Parathyroid adenoma (tissue), 2 donors: Measurements from ENCODE around the gene GPC5.
"Not testable (repeated sequence)": the region's sequence is repeated elsewhere in the genome, so short reads cannot be mapped to it uniquely, and the experiment has no call there.

Source experiments
- H2AFZ ChIP-seq: fragments of 300-600 bp; sonication (generic); one replicate; pipeline ENCODE4 v1.7.0; 2017; ENCODE audit warnings: antibody characterized with exemption, mild to moderate bottlenecking
- H3K27ac ChIP-seq: fragments of 300-600 bp; sonication (generic); one replicate; pipeline ENCODE4 v1.7.0; 2017
- H3K27me3 ChIP-seq: fragments of 300-600 bp; sonication (generic); one replicate; pipeline ENCODE4 v1.7.0; 2017; ENCODE audit warnings: low read length; ENCODE audit not compliant: control insufficient read depth, insufficient read depth
- H3K36me3 ChIP-seq: fragments of 300-600 bp; sonication (generic); one replicate; pipeline ENCODE4 v1.7.0; 2017; ENCODE audit warnings: low read length; ENCODE audit not compliant: control insufficient read depth, insufficient read depth
- H3K4me1 ChIP-seq: fragments of 300-600 bp; sonication (generic); one replicate; pipeline ENCODE4 v1.7.0; 2017; ENCODE audit warnings: control low read depth
- H3K4me2 ChIP-seq: fragments of 300-600 bp; sonication (generic); one replicate; pipeline ENCODE4 v1.7.0; 2017; ENCODE audit warnings: low read length
- H3K4me3 ChIP-seq: fragments of 300-600 bp; sonication (generic); one replicate; pipeline ENCODE4 v1.7.0; 2017; ENCODE audit warnings: low read depth, low read length
- H3K79me2 ChIP-seq: fragments of 300-600 bp; sonication (generic); one replicate; pipeline ENCODE4 v1.7.0; 2017; ENCODE audit warnings: control low read depth
- H3K9ac ChIP-seq: fragments of 300-600 bp; sonication (generic); one replicate; pipeline ENCODE4 v1.7.0; 2017; ENCODE audit warnings: mild to moderate bottlenecking
- H3K9me3 ChIP-seq: fragments of 300-600 bp; sonication (generic); one replicate; pipeline ENCODE4 v1.7.0; 2017; ENCODE audit warnings: low read length; ENCODE audit not compliant: control insufficient read depth
- CTCF ChIP-seq: fragments of 300-600 bp; sonication (generic); IDR thresholded peaks from one replicate; pipeline ENCODE4 v1.7.0; 2017; ENCODE audit warnings: antibody characterized with exemption, mild to moderate bottlenecking
- donor health status: primary hyperparathyroidism.

The GPC5 gene

DNA sequence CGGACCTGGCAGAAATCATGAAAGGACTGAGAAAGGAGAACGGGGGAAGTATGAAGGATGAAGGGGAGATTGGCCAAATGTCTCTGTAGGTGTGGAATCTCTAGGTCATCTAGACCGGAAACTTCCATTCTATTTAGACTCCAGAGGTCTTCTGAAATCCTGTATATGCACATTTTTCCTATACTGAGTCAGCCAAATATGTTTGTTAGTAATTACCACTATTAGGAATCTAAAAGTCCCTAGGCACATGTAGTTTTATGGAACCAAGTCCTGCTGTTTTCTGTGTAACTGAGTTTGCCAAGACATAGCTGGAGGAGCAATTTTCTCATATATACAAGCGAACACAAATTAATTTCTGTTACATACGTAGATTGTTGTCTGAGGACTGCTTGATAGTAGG lies 498.1 kb downstream of the GPC5 start:
- TF ChIP-seq CTCF, result no peak
- H3K36me3 ChIP-seq, result no peaks in the 10 kb centered on the region
- H3K27ac ChIP-seq, result no peak overlapping the region
- no peak overlapping the region for H3K4me3 ChIP-seq
- H3K79me2 ChIP-seq, result no peaks in the 10 kb centered on the region
- H3K4me2 ChIP-seq, result no peak overlapping the region
- H3K9ac ChIP-seq, result no peak overlapping the region
- no peaks in the 10 kb centered on the region for H3K4me1 ChIP-seq
- no peak overlapping the region for H2AFZ ChIP-seq
- H3K9me3 ChIP-seq, result no peaks in the 10 kb centered on the region
- H3K27me3 ChIP-seq, result no peaks in the 10 kb centered on the region

- not testable (repeated sequence) for H2AFZ ChIP-seq, H3K4me1 ChIP-seq, H3K9me3 ChIP-seq, H3K9ac ChIP-seq, H3K27me3 ChIP-seq, H3K27ac ChIP-seq, H3K36me3 ChIP-seq, H3K4me2 ChIP-seq, H3K4me3 ChIP-seq, H3K79me2 ChIP-seq
These were observed 500.6 kb downstream of the GPC5 start for GRCh38 chr13:91898986-91899385.

DNA sequence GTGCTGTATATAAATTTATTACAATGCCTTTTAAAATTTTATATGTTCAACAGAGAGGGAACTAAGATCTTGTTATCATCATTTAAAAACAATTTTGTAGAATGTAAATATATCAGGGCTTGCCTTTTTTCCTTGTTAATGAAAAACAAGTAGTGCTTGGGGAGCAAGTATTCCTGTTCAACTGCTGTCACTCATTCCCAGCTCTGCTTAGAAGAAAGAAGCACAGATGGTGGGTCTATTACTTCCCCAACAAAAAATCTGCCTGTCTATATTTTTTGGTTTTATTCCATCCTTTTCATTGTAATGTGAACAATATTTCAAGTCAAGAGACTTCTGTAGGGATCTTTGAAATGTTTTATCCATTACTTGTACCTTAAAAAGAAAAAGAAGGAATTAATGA lies 503.9 kb downstream of the GPC5 start:
- Histone ChIP-seq H3K4me3 (no peak overlapping the region), H2AFZ (no peak overlapping the region)
- no peak for TF ChIP-seq CTCF

GRCh38 chr13:91904005-91904404 lies 505.6 kb downstream of the GPC5 start:
- H3K9ac ChIP-seq, result no peak overlapping the region
- H3K4me2 ChIP-seq, result no peak overlapping the region
- no peaks in the 10 kb centered on the region for H3K4me1 ChIP-seq
- H2AFZ ChIP-seq, result no peak overlapping the region
- no peak overlapping the region for H3K4me3 ChIP-seq
- TF ChIP-seq CTCF, result no peak
- no peak overlapping the region for H3K27ac ChIP-seq
- H3K79me2 ChIP-seq, result no peaks in the 10 kb centered on the region
- no peaks in the 10 kb centered on the region for H3K36me3 ChIP-seq
- no peaks in the 10 kb centered on the region for H3K9me3 ChIP-seq
- no peaks in the 10 kb centered on the region for H3K27me3 ChIP-seq

More for the DNA sequence above, 503.9 kb downstream of the GPC5 start:
- Histone ChIP-seq H3K4me1 (no peaks in the 10 kb centered on the region), H3K27me3 (no peaks in the 10 kb centered on the region), H3K79me2 (no peaks in the 10 kb centered on the region), H3K9me3 (no peaks in the 10 kb centered on the region), H3K36me3 (no peaks in the 10 kb centered on the region), H3K27ac (no peak overlapping the region), H3K9ac (no peak overlapping the region), H3K4me2 (no peak overlapping the region)

GRCh38 chr13:91904597-91904996 lies 506.2 kb downstream of the GPC5 start:
- Histone ChIP-seq H3K27ac (no peak overlapping the region), H3K4me1 (no peaks in the 10 kb centered on the region), H3K27me3 (no peaks in the 10 kb centered on the region), H3K9ac (no peak overlapping the region), H2AFZ (no peak overlapping the region), H3K4me2 (no peak overlapping the region), H3K36me3 (no peaks in the 10 kb centered on the region), H3K79me2 (no peaks in the 10 kb centered on the region), H3K4me3 (no peak overlapping the region), H3K9me3 (no peaks in the 10 kb centered on the region)
- no peak for TF ChIP-seq CTCF
